Spleen (tissue), 7 donors: ENCODE results near the gene VSTM4.

Experiments
- POLR2A ChIP-seq, 3 donors: fragments of 450-650 bp; IDR thresholded peaks; one replicate each; pipeline ENCODE4 v1.5.1; 2017; ENCODE audit warnings: antibody characterized with exemption in 3 of 3, mild to moderate bottlenecking in 1 of 3
- POLR2AphosphoS5 ChIP-seq, 3 donors: sonication (generic); formaldehyde crosslinking; IDR thresholded peaks; one replicate each; pipeline ENCODE4 v1.5.1; 2017; ENCODE audit warnings: antibody characterized with exemption in 3 of 3
- TF ChIP-seq, protein P1 (sequence below), 11 experiments: fragments of 200-600 bp in 7 of 11; fragments of 450-650 bp in 4 of 11; sonication (generic) in 4 of 11; IDR thresholded peaks in 8 of 11; conservative IDR thresholded peaks in 3 of 11; 1 replicate in 7 of 11; 2 replicates in 4 of 11; pipeline versions ENCODE4 v1.4.0 to v1.8.0; 2016 to 2021; ENCODE audit warnings: antibody characterized with exemption in 11 of 11, inconsistent platforms in 4 of 11, mild to moderate bottlenecking in 1 of 11
- donor health status: DM: no; HTN: no; CAD: no; lungs with moderate emphysema.
- donor health status: DM: no; HTN: no; CAD: no.
- donor health status: DM: no; HTN: no; CAD: no.

DNA sequence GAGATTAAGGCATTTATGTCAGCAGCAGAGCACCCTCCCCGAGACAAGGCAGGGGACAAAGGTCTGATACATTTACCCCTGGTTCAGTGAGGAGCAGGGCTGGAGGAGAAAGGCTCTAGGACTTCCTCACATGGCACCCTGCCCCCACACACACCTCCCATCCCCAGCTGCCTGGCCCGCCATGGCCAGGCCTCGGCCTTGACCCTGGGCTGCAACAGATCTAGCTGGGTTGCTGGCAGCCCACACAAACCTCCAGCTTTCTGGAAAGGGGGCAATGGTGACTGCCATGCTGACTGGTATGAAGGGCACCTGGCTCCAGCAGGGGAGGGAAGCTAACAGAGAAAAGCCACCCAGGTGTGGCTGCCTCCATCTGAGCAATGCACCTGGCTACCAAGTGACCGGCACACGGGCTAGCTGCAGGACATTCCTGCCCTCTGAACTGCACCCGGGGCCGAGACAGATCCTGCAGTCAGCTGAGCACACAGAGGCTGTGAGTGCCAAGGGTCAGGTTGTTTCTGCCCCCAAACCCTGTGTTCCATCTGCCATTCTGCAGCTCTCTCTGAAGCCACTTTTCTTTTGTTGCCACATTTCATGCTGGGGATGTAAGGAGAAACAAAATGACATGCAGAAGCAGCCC is 89.9 kb downstream of the VSTM4 start:
- TF ChIP-seq POLR2AphosphoS5 (IDR thresholded peaks at IDR 0.05), result no peak
- TF ChIP-seq, protein P1, sequence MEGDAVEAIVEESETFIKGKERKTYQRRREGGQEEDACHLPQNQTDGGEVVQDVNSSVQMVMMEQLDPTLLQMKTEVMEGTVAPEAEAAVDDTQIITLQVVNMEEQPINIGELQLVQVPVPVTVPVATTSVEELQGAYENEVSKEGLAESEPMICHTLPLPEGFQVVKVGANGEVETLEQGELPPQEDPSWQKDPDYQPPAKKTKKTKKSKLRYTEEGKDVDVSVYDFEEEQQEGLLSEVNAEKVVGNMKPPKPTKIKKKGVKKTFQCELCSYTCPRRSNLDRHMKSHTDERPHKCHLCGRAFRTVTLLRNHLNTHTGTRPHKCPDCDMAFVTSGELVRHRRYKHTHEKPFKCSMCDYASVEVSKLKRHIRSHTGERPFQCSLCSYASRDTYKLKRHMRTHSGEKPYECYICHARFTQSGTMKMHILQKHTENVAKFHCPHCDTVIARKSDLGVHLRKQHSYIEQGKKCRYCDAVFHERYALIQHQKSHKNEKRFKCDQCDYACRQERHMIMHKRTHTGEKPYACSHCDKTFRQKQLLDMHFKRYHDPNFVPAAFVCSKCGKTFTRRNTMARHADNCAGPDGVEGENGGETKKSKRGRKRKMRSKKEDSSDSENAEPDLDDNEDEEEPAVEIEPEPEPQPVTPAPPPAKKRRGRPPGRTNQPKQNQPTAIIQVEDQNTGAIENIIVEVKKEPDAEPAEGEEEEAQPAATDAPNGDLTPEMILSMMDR (IDR thresholded peaks at IDR 0.05 in 8 of 11, conservative IDR thresholded peaks at IDR 0.05 in 3 of 11), result no peak
- TF ChIP-seq POLR2A (IDR thresholded peaks at IDR 0.05), result no peak
